ENCODE results near the gene MBP.

MBP gene

DNA sequence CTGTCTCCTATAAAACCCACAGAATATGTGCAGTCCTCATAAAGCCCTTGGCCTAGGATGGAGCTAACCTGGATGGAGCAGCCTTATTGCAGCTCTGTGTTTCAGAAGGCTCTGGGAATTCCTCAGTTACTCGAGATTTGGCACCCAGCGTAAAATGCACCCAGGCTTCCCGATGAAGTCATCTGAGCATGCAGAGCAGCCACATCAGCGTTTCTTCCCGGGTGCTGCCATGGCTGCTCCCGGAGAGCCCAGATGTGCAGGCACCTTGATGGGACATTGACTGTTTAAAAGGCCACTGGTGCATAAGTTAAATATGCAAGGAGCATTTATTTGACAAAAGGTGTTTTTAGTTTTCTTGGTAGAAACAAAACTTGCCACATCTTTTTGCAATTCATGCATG lies 115.2 kb downstream of the MBP start:
- Histone ChIP-seq H4K20me1 (ENCODE audit: insufficient read depth) (no peaks in the 10 kb centered on the region), H2AFZ (ENCODE audit: low read depth) (no peak overlapping the region), H3K9ac (no peak overlapping the region), H3K27ac (no peak overlapping the region), H3K4me3 (IDR thresholded peaks at IDR 0.05; ENCODE audit: insufficient read depth, low read depth, low read length) (no peak overlapping the region), H3K4me2 (no peak overlapping the region), H3K27me3 (ENCODE audit: insufficient read depth, low read depth) (no peaks in the 10 kb centered on the region), H3K36me3 (ENCODE audit: insufficient read depth) (no peaks in the 10 kb centered on the region), H3K79me2 (ENCODE audit: insufficient read depth, low read depth) (no peaks in the 10 kb centered on the region), H3K4me1 (ENCODE audit: low read depth, poor library complexity, severe bottlenecking) (no peaks in the 10 kb centered on the region)
- TF ChIP-seq, protein P1, sequence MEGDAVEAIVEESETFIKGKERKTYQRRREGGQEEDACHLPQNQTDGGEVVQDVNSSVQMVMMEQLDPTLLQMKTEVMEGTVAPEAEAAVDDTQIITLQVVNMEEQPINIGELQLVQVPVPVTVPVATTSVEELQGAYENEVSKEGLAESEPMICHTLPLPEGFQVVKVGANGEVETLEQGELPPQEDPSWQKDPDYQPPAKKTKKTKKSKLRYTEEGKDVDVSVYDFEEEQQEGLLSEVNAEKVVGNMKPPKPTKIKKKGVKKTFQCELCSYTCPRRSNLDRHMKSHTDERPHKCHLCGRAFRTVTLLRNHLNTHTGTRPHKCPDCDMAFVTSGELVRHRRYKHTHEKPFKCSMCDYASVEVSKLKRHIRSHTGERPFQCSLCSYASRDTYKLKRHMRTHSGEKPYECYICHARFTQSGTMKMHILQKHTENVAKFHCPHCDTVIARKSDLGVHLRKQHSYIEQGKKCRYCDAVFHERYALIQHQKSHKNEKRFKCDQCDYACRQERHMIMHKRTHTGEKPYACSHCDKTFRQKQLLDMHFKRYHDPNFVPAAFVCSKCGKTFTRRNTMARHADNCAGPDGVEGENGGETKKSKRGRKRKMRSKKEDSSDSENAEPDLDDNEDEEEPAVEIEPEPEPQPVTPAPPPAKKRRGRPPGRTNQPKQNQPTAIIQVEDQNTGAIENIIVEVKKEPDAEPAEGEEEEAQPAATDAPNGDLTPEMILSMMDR (conservative IDR thresholded peaks at IDR 0.05; ENCODE audit: low read depth, low read length), result no peak

DNA sequence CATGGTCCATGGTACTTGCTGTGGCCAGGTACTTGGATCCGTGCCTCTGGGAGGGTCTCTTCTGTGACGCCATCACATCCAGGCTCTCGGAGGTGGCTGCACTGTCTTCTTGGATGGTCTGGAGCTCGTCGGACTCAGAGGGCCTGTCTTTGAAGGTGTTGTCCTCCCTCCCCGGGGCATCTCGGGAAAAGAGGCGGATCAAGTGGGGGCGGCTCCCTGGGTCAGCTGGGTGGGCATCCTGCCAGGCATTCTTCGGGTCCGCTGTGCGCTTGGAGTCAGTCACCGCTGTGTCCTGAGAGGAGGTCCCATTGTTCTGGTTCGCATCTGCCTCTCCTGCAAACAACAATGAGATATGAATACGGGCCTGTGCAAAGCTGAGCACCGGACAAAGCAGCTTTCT lies 115.6 kb downstream of the MBP start:
- H3K36me3 ChIP-seq (ENCODE audit: insufficient read depth), result no peaks in the 10 kb centered on the region
- H3K4me1 ChIP-seq (ENCODE audit: low read depth, poor library complexity, severe bottlenecking), result no peaks in the 10 kb centered on the region
- H3K79me2 ChIP-seq (ENCODE audit: insufficient read depth, low read depth), result no peaks in the 10 kb centered on the region
- H3K27me3 ChIP-seq (ENCODE audit: insufficient read depth, low read depth), result no peaks in the 10 kb centered on the region
- H3K4me2 ChIP-seq, result no peak overlapping the region
- no peak overlapping the region for H3K27ac ChIP-seq
- H2AFZ ChIP-seq (ENCODE audit: low read depth), result no peak overlapping the region
- no peak overlapping the region for H3K9ac ChIP-seq
- no peak overlapping the region for H3K4me3 ChIP-seq (IDR thresholded peaks at IDR 0.05; ENCODE audit: insufficient read depth, low read depth, low read length)
- H4K20me1 ChIP-seq (ENCODE audit: insufficient read depth), result no peaks in the 10 kb centered on the region
- TF ChIP-seq, protein P1 (conservative IDR thresholded peaks at IDR 0.05; ENCODE audit: low read depth, low read length), result no peak

DNA sequence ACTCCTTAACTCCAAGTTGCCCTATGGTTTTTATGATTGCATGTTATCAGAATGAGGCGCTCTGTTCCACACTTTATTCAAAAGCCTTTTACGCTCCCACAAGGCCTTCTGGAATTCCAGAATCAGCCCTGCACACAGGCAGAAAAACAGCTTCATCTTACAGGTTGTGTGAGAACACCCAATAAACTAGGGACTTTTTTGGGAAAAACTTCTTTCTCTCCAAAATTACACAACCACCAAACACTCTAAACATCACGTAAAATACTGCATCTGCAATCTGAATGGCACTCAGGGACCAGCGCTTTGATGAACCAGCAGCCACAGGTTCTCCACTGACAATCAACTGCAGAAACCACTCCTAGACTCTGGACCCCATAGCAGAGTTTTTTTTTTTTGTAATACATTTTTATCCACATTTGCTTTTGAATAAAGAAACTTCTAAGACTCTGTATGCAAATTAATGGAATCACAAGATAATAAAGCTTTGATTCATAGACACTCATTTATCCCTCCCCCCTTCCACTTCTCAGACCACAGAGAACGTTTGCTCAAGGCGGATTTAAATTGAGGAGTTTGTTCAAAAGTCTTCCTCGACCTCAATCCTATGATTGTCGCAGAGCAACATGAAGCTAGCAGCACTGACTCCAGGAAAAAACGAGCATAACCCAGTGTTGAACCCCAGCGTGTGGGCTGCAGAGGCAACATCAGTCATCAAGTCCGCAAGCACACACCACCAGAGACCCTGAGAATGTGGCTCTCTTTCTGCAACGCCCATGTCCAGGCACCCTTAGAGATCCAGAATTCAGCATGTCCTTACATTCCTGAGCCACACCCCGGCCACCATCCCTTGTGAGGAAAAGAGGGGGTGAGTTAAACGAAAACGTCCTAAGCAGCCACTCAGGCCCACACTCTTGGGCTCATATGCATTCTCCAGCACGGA lies 116.5 kb downstream of the MBP start:
- no peaks in the 10 kb centered on the region for H3K36me3 ChIP-seq (ENCODE audit: insufficient read depth)

DNA sequence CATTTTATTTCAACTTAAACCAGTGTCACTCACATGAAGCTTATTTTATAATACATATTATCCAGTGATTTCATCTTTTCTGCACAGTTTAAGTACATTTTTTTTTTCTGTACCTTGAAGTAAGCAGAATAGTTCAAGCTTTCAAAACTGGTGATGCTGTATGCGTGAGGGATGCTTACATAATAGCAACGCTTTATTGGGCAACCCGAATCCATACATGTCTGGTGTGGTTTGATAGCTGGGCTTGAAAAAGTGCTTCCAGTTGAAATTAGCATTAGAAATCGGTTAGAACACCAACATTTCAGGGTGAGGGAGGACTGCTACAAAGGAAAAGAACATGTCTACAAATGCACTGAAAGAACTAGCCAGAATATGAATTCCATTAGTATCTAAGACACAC lies 117.4 kb downstream of the MBP start:
- H3K4me2 ChIP-seq, result no peak overlapping the region
- TF ChIP-seq, protein P1 (conservative IDR thresholded peaks at IDR 0.05; ENCODE audit: low read depth, low read length), result no peak
- no peaks in the 10 kb centered on the region for H4K20me1 ChIP-seq (ENCODE audit: insufficient read depth)

More for the DNA sequence above, 116.5 kb downstream of the MBP start:
- TF ChIP-seq, protein P1 (conservative IDR thresholded peaks at IDR 0.05; ENCODE audit: low read depth, low read length), result no peak
- Histone ChIP-seq H3K27me3 (ENCODE audit: insufficient read depth, low read depth) (no peaks in the 10 kb centered on the region), H3K4me1 (ENCODE audit: low read depth, poor library complexity, severe bottlenecking) (no peaks in the 10 kb centered on the region), H3K27ac (no peak overlapping the region), H4K20me1 (ENCODE audit: insufficient read depth) (no peaks in the 10 kb centered on the region), H3K4me2 (no peak overlapping the region), H3K4me3 (IDR thresholded peaks at IDR 0.05; ENCODE audit: insufficient read depth, low read depth, low read length) (no peak overlapping the region), H3K79me2 (ENCODE audit: insufficient read depth, low read depth) (no peaks in the 10 kb centered on the region), H3K9ac (no peak overlapping the region), H2AFZ (ENCODE audit: low read depth) (no peak overlapping the region)

More for the DNA sequence above, 117.4 kb downstream of the MBP start:
- Histone ChIP-seq H3K27me3 (ENCODE audit: insufficient read depth, low read depth) (no peaks in the 10 kb centered on the region), H3K4me1 (ENCODE audit: low read depth, poor library complexity, severe bottlenecking) (no peaks in the 10 kb centered on the region), H3K27ac (no peak overlapping the region), H3K4me3 (IDR thresholded peaks at IDR 0.05; ENCODE audit: insufficient read depth, low read depth, low read length) (no peak overlapping the region), H3K79me2 (ENCODE audit: insufficient read depth, low read depth) (no peaks in the 10 kb centered on the region), H3K36me3 (ENCODE audit: insufficient read depth) (no peaks in the 10 kb centered on the region), H3K9ac (no peak overlapping the region), H2AFZ (ENCODE audit: low read depth) (no peak overlapping the region)
